Stimulated activated CD8-positive, alpha-beta memory T cell treated with anti-CD3 and anti-CD28 coated beads, Interleukin-7, amount 100 ng/mL, for 24 hours (primary cell): ENCODE results near the gene FAM120B.

ENCODE experiments used
- DNase-seq: peaks from one replicate; pipeline ENCODE4 v3.0.0-alpha.2; 2020; ENCODE audit warnings: low read depth

FAM120B gene

DNA sequence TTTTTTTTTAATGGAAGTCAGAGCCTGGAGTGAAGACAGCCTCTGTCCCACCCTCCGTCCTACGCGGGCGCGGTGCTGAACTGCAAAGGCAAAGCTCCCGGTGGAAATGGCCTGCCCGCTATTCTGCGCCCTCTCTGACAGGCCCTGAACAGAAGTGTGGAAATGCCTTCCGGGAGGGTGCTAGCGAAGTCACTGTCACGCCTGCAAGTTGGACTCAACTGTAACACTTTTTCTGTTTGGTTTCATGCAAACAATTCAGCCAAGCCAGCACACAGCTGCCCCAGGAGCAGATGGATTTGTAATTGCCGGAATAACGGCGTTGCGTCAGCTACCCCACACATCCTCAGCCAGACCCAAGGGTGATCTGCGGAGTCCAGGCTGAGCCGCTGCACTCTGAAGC is 138.9 kb downstream of the FAM120B start:
- no peak for DNase-seq

DNA sequence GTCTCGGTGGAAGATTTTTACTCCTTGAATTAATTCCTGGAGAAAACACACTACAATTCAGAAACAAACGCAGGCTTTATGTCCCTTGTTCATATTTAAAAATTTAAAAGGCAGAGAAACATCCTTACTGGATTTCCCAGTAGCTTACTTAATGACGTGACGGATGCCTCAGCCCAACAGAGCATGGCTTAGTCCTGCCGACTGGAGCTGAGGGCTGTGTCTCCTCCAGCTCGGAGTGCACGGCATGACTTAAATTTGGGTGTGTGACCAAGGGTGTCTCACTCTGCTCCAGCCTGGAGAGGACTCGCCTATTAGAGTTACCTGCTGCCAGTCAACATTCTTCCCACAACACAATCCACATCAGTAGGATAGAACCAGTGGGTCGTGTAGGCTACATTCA is 139.4 kb downstream of the FAM120B start:
- no peak for DNase-seq

DNA sequence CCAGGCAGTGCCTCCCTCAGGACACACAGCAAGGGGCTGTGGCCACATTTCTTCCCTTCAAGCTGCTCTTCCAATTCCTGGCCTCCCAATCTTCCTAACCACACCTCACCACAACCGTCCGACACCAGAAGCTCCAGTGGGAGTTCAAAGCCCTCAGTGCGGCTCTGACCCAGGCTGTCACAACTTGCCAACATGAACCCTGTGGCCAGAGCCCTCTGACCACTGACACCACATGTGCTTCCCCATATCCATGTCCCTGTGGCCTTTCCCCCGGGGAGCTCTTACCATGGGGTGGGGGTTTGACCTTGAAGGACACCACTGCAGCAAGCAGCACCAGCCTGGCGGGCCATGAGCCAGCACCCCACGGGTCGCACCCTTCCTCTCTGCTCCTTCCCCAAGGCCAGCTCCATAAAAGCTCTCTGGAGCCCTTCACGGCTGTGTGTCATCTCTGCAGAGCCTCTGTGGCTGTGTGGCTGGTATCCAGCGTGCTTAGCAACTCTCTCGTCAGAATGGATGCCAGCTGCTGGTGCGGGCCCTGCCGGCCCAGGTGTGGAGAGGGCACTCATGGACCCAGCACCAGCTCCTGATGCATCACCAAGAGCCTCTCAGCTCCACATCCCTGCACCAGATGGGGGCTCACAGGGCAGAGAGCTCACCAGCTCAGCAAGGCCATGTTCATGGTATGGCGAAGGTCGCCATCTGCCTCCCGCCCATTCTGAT is 140.4 kb downstream of the FAM120B start:
- no peak for DNase-seq

DNA sequence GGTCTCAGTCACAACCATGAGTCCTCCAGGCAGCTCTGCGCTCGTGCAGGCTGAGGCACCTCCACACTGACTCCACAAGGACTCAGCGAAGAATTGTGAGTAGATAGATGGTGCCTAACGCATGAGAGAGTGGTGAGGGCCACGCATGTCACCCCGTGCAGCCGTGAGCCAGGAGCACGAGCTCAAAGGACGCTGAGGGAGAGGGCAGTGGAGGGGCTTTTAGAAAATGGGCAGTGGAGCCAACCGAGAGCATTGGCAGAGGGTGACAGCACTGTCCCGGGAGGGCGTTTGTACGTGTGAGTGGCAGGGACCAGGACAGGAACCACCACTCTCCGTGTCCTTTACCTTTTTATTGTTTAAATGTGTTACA is 141.0 kb downstream of the FAM120B start:
- no peak for DNase-seq

DNA sequence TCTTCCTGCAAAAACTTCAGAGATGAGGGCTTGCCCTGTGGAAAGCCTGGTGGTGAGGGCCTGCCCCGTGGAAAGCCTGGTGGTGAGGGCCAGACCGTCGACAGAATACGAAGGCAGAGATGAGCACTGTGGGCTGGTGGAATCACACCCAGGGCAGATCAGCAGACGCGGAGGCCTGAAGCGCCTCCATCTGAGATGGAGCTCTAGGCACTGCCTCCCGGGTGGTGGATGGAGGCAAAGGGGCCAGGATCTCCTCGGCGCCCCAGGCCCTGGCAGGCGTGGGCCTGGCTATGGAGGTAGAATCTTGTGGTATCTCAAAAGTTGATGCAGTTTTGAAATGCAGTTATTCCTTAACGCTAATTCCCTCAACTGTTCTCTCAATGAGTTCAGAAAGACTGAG is 141.8 kb downstream of the FAM120B start:
- DNase-seq, result no peak

DNA sequence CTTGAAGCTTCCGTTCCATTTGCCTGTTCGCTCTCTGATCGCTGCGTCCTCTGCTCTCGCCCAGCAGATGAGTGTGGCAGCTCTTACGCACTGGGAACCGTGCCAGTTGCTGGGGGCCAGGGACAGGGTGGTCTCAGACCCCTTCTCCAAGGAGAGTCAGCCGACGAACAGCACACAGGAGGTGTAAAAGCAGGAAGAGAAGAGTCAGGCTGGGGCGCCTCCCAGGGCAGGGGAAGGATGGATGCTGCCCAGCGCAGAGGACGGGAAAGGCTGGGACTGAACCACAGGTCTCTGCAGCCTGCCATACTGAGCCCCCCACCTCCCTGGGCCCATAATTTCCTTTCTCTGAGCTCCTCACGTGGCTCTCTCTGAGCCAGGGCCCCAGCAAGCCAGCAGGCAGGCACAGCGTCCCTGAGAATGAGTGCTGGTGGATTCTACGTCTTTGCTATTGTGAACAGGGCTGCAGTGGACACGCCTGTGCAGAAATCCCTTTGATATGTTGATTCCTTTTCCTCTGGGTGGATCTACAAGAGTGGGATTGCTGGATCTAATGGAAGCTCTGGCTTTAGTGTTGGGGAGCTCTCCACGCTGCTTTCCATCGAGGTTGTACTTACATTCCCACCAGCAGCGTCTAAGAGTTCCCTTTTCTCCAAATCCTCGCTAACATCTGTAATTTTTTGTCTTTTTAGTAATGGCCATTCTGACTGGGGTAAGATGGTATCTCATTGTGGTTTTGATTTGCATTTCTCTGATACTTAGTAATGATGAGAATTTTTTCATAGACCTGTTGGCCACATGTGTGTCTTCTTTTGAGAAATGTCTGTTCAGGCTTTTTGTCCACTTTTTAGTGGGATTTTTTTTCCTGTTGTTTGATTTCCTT is 142.4 kb downstream of the FAM120B start:
- no peak for DNase-seq

DNA sequence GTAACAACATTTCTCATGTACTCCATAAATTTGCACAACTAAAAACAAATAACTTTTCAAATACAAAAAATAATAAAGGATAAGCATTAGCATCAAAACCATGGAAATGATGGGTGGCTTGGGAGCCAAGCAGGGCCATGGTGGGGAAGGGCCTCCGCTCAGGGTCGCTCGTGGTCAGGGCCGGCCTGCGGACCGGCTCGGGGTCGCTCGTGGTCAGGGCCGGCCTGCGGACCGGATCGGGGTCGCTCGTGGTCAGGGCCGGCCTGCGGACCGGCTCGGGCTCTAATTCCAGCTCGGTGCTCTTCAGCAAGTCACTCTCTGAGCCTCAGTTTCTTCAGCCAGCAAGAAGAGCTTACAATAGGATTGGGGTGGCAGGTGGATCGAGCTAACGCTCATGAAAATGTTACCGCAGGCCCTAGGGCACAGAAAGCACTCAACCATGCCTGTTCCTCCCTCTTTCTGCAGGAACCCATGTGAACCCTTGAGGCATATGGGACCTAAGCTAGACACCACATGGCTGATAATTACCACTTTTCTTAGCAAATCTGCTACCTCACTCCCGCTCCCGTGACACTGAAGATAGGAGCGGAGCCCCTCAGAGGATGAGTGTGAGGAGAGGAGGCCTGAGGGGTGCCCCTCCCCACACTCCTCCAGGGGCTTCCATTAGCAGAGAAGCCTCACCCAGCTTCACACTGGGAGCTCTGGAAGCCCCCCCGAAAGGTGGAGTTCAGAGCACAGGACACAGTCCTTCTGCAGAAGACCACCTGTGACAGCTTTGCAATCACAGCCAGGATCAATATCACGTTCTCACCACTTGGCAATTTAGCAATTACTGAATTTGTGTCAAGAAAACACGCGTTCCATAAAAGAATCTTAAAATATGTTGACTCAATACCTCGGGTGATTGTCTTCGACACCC is 143.5 kb downstream of the FAM120B start:
- no peak for DNase-seq

DNA sequence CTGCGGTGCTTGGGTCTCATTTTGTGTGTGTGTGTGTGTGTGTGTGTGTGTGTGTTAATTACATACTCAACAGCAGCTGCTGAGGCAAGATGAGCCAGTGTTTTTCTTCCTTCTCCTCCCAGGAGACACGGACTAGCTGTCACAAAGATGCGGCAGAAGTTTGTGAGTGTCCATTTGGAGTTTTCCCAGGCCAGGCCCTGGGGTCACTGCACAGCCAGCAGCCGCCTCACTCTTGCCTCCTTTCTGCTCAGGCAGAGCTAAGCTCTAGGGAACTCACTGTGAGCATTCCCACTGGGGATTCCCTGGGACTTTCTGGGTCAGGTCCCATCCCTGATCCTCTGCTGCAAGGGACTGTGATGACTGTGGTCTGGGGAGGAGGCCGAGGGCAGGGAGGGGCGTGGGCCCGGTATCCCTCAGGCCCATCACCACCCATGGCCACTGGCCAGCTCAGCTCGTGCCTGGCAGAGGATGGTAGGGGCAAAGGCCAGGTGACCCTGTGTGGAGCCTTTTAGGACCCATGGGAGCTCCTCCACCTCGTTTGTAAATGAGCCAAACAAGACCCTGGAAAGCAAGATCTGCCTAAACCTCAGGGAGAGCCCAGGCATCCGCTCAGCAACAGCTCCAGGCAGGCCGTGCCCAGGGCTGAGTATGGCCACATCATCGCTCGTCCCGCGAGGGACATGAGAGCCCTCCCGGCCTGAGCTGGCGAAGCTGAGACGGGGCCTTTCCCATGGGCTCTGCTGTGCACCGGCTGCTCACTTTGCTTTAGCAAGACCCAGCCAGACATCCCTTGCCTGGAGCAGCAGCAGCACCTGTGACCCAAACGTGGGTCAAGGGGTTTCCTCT is 144.6 kb downstream of the FAM120B start:
- no peak for DNase-seq

DNA sequence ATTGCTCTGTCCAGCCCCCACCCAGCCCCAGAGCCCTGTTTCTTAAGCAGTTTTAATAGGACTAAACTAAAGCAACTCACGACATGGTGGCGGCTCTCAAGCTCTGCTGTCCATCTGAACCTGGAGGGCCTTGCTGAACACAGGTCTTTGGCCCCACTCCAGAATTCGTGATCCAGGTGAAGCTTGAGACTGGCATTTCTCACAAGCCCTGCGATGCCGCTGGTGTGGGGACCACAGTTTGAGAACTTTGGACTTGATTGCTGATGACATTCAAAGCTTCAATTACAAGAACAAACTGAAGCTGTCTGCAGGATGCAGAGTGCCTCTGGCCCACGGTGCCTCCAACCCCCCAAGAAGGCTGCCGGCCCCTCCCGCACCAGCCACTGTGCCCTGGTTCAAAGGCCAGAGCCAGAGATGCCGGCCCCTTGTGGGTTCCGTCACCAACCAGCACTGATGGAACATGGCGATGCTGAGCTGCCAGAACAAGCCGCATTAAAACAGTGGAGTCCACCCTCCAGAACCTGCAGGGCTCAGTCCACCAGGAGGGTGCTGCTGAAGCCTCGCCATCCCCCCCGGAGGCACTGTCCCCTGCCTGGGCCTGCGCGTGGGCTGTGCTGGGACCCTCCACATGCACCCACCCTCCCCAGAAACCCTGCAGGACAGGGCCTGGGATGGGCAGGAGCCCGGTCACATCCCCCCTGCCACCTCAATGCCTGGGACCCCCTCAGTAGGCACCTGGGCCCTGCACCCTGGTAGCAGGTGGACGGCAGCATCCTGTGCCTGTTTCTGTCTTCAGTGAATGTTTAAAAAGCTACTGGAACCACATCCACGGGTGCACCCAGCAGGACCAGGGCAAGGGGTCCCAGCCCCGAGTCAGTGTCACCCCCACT is 145.4 kb downstream of the FAM120B start:
- DNase-seq, result no peak

DNA sequence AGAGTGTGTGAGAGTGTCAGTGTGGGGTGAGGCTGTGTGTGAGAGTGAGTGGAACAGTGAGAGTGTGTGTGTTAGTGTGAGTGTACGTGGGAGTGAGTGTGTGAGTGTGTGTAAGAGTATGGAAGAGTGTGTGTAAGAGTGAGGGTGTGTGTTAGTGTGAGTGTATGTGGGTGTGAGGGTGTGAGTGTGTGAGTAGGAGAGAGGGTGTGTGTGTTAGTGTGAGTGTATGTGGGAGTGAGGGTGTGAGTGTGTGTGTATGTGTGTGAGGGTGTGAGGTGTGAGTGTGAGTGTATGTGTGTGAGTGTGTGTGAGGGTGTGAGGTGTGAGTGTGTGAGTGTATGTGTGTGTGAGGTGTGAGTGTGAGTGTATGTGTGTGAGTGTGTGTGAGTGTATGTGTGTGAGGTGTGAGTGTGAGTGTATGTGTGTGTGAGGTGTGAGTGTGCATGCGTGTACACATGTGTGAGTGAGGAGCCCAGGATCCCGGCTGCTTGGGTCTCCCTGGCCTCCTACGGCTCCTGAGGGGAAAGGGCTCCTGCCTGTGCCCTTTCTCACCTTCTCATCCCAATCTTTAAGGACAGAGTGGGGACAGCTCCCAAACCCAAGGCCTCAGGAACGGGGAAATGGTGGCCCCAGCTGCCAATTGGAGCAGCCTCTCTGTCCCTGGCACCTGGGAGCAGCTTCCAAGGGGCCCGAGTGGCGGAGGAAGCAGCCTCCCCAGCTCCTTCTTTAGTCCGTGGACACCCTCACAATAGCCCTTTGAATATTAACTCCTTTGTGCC is 146.4 kb downstream of the FAM120B start:
- no peak for DNase-seq

DNA sequence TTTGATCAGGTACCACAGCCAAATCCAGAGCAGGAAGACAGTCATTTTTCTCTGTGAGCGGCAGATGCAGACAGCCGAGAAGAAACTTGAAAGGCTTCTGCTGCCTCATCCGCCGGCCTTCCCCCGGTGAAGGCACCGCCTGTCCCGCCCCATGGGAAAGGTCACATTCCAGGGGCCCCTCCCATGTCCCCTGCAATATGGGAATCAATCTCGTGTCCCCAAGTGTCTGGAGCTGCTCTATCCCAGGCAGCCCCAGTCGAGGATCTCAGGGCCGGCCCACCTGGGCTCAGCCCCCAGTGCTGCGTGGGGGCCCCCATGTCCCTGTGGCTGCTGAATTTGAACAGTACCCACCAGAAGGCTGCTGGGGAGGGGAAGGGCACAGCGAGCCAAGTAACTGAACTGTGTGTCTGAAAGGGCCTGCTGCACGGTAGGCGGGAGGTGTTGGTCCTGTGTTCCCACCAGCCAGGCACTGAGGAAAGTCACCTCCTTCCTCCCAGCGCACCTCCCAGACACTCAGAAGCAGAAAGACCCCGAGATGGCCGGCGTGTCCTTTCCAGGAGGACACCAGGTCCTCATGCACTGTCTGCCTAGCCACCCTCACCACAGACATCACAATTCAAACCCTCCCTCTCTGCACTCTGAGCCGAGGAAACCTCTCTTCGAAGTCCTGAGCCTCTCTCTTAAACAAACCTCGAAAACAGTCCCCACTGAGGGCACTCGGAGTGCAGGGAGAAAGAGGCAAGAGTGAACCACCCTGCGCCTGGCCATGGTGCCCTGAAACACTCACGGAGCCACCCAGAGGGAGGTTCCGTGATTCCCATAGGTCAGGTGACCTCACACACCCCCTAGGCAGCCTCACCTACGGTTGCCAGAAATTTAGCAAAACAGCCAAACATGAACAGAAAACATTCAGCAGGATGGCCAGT is 147.3 kb downstream of the FAM120B start:
- no peak for DNase-seq

DNA sequence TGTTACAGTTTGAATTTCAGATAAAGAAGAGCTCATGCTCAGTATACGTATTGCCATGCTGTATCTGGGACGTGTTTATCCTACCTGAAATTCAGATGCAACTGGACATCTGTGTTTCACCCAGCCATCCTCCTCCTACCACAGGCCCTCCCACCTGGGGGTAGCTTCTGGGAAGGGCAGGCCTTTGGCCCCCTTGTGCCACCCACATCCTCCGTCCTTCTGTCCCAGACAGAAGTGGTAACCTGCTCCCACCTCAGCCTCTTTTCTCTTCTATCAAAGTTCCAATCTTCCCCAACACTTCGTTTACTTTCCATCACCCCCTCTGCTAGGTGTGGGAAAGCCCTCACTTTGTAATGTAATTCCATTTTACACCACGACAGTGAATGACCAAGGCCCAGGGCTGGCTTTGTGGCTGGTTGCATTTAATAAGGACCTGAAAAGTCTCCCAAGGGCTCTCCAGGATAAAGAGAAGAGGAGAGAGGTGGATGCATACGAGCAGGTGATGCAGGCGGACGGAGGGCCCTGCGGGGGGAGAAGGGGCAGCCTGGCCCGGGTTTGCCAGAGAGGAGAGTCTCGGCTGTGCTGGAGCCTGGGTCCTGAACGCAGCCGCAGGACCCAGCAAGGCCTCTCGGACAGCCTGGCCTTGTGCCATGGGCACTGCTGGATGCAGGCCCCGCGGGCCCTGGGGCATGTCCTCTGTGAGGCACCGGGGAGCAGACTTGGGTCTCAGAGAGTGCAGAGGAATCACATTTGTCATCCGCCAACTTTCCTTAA is 148.1 kb downstream of the FAM120B start:
- no peak for DNase-seq

DNA sequence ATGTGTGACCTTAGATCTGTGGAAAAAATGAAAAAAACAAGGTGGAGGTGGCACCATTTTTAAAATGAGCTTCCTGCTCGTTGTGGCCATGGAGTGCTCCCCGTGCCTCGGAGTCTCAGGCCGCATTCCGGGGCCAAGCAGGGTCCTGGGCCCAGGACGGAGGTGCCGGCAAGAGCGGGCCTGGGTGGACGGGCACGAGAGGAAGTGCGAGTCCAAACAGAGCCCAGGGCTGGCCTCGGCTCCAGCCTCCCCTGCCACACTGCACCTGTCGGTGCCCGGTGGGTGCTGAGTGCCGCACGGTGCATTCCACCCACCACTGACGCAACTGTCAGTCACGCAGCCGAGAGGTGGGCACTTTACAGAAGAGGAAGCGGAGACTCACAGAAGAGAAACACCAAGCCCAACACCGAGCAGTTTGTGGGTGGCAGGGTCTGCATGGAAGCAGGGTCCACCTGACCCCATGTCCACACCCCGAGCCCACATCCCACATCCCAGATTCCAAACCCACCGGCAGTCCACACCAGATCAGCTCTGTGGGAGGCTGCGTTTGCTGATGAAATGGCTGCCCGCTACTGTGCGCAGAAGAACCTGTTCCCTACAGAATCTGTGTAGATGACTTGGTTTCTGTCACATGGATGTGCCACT is 148.9 kb downstream of the FAM120B start:
- no peak for DNase-seq

DNA sequence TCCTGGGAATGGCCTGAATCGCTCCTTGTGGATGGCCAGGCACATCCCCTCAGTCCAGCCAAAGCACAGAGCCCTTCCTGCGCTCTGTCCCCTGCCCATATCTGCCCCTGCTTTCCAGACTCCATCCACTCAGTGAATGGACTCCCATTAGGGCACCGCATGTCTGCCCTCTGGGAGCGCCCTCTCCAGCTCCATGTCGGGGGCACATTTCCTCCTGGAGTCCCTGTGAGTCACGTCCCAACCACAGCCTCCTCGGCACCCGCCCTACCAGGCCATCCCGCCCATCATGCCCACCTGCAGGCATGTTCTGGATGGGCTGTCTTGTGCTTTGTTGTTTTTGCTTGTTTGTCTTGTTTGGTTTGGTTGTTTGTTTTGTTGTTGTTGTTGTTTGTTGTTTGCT is 149.8 kb downstream of the FAM120B start:
- DNase-seq, result no peak
